GM12892 (cell line): ENCODE measurements around the gene OSTF1.

ENCODE experiments used
- POLR2A ChIP-seq: IDR thresholded peaks from 2 replicates; pipeline ENCODE4 v1.6.1; 2011; ENCODE audit warnings: low read depth, low read length, control low read depth
- POLR2AphosphoS5 ChIP-seq: IDR thresholded peaks from 2 replicates; pipeline ENCODE4 v1.6.1; 2011; ENCODE audit warnings: low read depth, low read length, control low read depth

DNA sequence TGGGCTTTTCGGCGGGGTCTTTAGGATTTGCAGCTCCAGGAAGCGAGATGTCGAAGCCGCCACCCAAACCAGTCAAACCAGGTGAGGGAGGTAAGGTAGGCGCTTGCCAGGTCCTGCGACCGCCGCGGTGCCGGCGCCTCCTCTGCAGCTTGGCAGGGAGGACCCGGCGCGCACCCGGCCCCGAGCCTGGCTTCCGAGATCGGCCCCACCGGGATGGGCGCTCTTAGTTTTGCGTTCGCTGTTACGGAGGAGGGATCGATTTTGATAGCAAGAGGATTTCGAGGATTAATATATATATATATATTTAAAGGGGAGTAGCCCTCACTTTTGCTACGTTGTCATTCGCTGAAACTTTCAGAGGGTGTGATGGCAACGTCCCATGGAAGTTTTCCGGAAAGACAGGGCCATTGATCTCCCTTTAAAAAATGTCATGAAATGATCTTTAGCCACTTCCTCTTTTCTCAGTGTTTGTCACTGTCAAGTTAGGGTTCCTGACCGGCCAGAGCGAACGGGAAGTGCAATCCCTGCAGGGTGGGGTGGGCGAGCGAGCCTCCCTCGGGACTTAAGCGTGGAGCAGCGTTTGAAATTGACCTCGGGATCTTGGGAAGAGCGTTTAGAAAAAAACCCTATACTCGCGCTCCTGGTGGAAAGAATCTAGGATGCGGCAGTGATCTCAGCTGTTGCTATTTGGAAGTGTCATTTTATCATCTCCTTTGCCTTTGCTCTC is 495 bp downstream of the OSTF1 start:
- TF ChIP-seq POLR2A: no peak; the same call in 1 of the 2 replicates
- TF ChIP-seq POLR2AphosphoS5: no peak
